DMS53 treated with DMSO at 0.1 percent for 48 hours (cell line): ENCODE data around the gene PLIN4.
A peak's percentile ranks its signal among the peaks of the same experiment; 100 is the strongest.

Experiments
- DNase-seq: peaks from one replicate; lab custom pipeline; 2025; ENCODE audit not compliant: unreplicated experiment; lab: John Stamatoyannopoulos, UW

The PLIN4 gene

GRCh38 chr19:4456843-4457653 is 61.2 kb downstream of the PLIN4 start:
- DNase-seq: no peak

- peak; percentile 22 for DNase-seq
Measured at GRCh38 chr19:4456476-4456842, 61.8 kb downstream of the PLIN4 start.

- DNase-seq: no peak
Measured at GRCh38 chr19:4455719-4456475, 62.4 kb downstream of the PLIN4 start.

GRCh38 chr19:4454747-4455718 is 63.3 kb downstream of the PLIN4 start:
- no peak for DNase-seq

- no peak for DNase-seq
Measured at GRCh38 chr19:4453232-4454179, 64.8 kb downstream of the PLIN4 start.

GRCh38 chr19:4452230-4452990 is 65.9 kb downstream of the PLIN4 start:
- DNase-seq: no peak
